WERI-Rb-1 (cell line): ENCODE measurements around the gene NSG2.
"Not testable (repeated sequence)": the region's sequence is repeated elsewhere in the genome, so short reads cannot be mapped to it uniquely, and the experiment has no call there.

Source experiments
- DNase-seq: peaks from one replicate; pipeline ENCODE4 v3.0.0-alpha.2; 2020
- H3K27ac ChIP-seq: fragments of 250-450 bp; sonication (Bioruptor Pico); 2 replicates; pipeline ENCODE4 v1.5.1; 2020; ENCODE audit warnings: mild to moderate bottlenecking, moderate library complexity
- H3K27me3 ChIP-seq: fragments of 250-450 bp; sonication (Bioruptor Pico); 2 replicates; pipeline ENCODE4 v1.5.1; 2021; ENCODE audit warnings: mild to moderate bottlenecking, low read depth, moderate library complexity; ENCODE audit not compliant: insufficient read depth, severe bottlenecking
- H3K36me3 ChIP-seq: fragments of 250-450 bp; sonication (Bioruptor Pico); 2 replicates; pipeline ENCODE4 v1.5.1; 2020; ENCODE audit warnings: mild to moderate bottlenecking, moderate library complexity
- H3K4me3 ChIP-seq: 2 replicates; pipeline ENCODE4 v1.5.1; 2011; ENCODE audit warnings: low read depth, mild to moderate bottlenecking, control low read depth, low read length
- H3K9me3 ChIP-seq: fragments of 250-450 bp; sonication (Bioruptor Pico); 2 replicates; pipeline ENCODE4 v1.5.1; 2021; ENCODE audit warnings: mild to moderate bottlenecking, moderate library complexity; ENCODE audit not compliant: severe bottlenecking
- TF ChIP-seq, protein P1 (sequence below): IDR thresholded peaks from 2 replicates; pipeline ENCODE4 v1.5.1; 2011; ENCODE audit warnings: low read depth, mild to moderate bottlenecking, control low read depth, inconsistent platforms, low read length

The NSG2 gene

DNA sequence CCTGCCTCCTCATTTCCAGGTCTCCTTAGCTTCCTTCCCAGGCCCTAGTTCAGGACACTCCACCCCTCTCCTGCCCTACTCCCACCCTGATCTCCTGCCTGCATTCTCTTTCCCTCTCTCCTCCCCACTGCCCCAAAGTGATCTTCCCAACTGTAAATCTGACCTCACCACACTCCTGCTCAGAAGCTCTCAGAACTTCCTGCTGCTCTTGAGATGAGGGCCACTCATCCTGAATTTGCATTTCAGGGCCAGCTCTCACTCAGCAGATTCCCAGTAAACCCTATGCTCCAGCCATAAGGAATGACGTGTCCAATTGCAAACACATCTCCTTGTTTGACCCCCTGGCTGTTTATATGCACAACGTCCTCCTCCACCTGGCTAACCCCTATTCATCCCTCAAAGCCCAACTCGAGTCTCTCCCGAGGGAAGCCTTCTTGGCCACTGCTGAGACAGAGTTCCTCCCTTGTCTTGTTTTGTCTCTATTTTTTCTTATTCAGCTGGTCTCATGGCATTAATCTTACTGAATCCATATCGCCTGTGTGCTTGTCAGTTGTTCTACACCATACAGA, 95.0 kb downstream of the NSG2 start:
- Histone ChIP-seq H3K4me3 (no peak overlapping the region), H3K27ac (no peak overlapping the region), H3K9me3 (no peaks in the 10 kb centered on the region), H3K36me3 (no peaks in the 10 kb centered on the region), H3K27me3 (peaks cover 11% of the 10 kb centered on the region)
- DNase-seq, result no peak
- TF ChIP-seq, protein P1, sequence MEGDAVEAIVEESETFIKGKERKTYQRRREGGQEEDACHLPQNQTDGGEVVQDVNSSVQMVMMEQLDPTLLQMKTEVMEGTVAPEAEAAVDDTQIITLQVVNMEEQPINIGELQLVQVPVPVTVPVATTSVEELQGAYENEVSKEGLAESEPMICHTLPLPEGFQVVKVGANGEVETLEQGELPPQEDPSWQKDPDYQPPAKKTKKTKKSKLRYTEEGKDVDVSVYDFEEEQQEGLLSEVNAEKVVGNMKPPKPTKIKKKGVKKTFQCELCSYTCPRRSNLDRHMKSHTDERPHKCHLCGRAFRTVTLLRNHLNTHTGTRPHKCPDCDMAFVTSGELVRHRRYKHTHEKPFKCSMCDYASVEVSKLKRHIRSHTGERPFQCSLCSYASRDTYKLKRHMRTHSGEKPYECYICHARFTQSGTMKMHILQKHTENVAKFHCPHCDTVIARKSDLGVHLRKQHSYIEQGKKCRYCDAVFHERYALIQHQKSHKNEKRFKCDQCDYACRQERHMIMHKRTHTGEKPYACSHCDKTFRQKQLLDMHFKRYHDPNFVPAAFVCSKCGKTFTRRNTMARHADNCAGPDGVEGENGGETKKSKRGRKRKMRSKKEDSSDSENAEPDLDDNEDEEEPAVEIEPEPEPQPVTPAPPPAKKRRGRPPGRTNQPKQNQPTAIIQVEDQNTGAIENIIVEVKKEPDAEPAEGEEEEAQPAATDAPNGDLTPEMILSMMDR, result no peak

DNA sequence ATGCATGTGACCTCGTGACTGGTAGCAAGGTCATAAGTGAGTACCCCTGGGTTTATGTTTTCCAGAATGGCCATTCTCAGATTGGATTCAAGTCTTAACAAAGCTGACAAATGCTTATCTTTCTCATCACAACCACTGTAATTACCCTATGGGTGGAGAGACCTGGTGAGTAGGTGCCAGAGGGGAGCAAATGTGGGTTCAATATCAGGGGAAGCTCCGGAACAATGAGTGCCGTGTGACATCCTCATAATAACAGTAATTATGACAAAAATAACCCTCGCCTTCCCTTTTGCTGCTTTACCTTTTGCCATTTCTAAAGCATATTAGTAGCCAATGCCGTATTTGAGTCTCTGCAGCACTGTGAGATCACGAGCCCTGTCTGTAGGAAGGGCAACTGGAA, 95.9 kb downstream of the NSG2 start:
- peaks cover 14% of the 10 kb centered on the region for H3K27me3 ChIP-seq
- H3K9me3 ChIP-seq, result no peaks in the 10 kb centered on the region

DNA sequence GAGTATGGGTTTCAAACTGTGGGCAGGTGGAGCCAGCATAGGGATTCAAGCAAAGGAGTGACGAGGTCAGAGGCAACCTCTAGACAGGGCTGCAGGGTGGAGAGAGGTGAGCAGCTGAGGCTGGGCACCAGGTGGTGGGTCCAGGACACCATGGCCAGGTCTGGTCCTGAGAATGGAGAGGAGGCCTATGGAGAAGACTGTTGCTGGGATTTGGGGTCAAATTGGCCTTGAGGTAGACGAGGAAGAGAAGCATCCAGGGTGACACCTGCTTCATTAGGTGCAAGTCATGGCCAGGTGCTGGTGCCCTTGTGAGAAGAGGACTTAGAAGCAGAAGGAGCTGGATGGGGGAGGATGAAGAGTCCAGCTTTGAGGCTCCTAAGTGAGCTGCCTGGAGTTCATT, 99.6 kb downstream of the NSG2 start:
- TF ChIP-seq, protein P1, result no peak
- H3K9me3 ChIP-seq, result no peaks in the 10 kb centered on the region
- no peak overlapping the region for H3K27ac ChIP-seq
- DNase-seq, result no peak
- H3K4me3 ChIP-seq, result no peak overlapping the region
- H3K36me3 ChIP-seq, result no peaks in the 10 kb centered on the region
- peaks cover 11% of the 10 kb centered on the region for H3K27me3 ChIP-seq

More for the DNA sequence above, 95.9 kb downstream of the NSG2 start:
- H3K4me3 ChIP-seq, result no peak overlapping the region
- H3K27ac ChIP-seq, result no peak overlapping the region
- TF ChIP-seq, protein P1, result no peak
- DNase-seq, result no peak
- no peaks in the 10 kb centered on the region for H3K36me3 ChIP-seq

DNA sequence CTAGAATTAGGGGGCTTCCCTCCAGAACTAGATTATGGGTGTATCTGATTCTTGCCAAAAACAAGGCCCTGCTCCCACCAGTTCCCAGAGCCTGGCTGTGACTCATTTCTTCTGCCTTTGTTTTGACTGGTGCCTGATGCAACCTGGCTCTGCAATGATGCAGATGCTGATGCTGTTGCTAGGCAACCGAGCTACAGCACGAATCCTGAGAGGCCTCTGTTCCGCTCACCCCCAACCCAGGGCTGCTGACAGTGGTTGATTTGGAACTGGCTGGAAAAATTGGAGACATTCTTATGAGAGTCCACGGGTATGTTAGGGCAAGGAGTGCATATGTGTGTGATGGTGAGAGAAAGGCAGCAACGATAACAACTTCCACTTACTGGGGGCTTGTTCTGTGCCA, 100.3 kb downstream of the NSG2 start:
- Histone ChIP-seq H3K4me3 (no peak overlapping the region), H3K9me3 (no peaks in the 10 kb centered on the region), H3K27ac (no peak overlapping the region), H3K36me3 (no peaks in the 10 kb centered on the region), H3K27me3 (peaks cover 16% of the 10 kb centered on the region)
- TF ChIP-seq, protein P1, result no peak
- DNase-seq, result no peak

DNA sequence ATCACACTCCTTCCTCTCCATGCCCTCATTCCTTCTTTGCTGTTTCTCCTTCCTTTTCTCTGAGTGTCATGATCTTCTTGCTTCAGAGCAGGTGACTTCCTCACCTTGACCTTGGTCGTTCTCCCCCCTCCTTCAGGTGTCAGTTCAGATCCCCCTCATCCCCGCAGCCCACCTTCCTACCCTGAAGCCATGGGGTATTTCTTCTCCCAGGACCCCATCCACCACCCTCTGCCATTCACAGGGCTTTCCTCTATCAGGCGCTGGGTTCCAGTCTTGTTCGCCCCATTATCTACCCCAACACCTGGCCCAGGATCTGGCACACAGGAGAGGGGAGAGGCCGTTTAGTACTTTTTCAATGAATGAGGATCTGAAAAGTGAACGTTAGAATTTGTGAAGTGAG, 101.0 kb downstream of the NSG2 start:
- Histone ChIP-seq H3K9me3 (no peaks in the 10 kb centered on the region), H3K27ac (no peak overlapping the region), H3K36me3 (no peaks in the 10 kb centered on the region), H3K27me3 (peaks cover 16% of the 10 kb centered on the region), H3K4me3 (no peak overlapping the region)
- no peak for DNase-seq
- TF ChIP-seq, protein P1, result no peak

DNA sequence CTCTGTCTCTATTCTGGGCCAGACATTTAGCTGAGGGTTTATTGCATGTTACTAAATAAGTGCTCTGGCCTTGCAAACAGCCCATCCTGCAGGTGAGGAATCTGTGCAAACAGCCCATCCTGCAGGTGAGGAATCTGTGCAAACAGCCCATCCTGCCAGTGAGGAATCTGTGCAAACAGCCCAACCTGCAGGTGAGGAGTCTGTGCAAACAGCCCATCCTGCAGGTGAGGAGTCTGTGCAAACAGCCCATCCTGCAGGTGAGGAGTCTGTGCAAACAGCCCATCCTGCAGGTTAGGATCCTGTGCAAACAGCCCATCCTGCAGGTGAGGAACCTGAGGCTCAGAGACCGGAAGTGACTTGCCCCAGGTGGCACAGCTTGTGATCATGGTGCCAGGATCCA, 101.5 kb downstream of the NSG2 start:
- H3K27ac ChIP-seq, DNase-seq, H3K9me3 ChIP-seq, H3K36me3 ChIP-seq, H3K4me3 ChIP-seq: not testable (repeated sequence)
- H3K27me3 ChIP-seq, result peaks cover 16% of the 10 kb centered on the region
